Loucy (cell line): Measurements from ENCODE around the gene MPZL1.

Experiments
- H2AFZ ChIP-seq: fragments of 200-600 bp; sonication (generic); 2 replicates; pipeline ENCODE4 v1.6.0; 2016; ENCODE audit warnings: antibody characterized with exemption, mild to moderate bottlenecking, low read length, moderate library complexity
- H3F3A ChIP-seq: fragments of 200-600 bp; 2 replicates; pipeline ENCODE4 v1.6.0; 2016; ENCODE audit warnings: antibody characterized with exemption, low read depth, mild to moderate bottlenecking
- H3K27me3 ChIP-seq: fragments of 200-600 bp; sonication (generic); 2 replicates; pipeline ENCODE4 v1.6.1; 2014; ENCODE audit warnings: low read length, mild to moderate bottlenecking; ENCODE audit not compliant: insufficient read depth, poor library complexity, severe bottlenecking
- H3K36me3 ChIP-seq: fragments of 200-600 bp; sonication (generic); 2 replicates; pipeline ENCODE4 v1.6.1; 2016; ENCODE audit warnings: low read length; ENCODE audit not compliant: insufficient read depth
- H3K4me1 ChIP-seq: fragments of 200-600 bp; sonication (generic); 2 replicates; pipeline ENCODE4 v1.5.1; 2014; ENCODE audit warnings: low read length, mild to moderate bottlenecking; ENCODE audit not compliant: insufficient read depth, poor library complexity, severe bottlenecking
- H3K4me2 ChIP-seq: fragments of 200-600 bp; sonication (generic); 2 replicates; pipeline ENCODE4 v1.6.0; 2014; ENCODE audit warnings: antibody characterized with exemption, low read length, low read depth, mild to moderate bottlenecking; ENCODE audit not compliant: poor library complexity, severe bottlenecking
- H3K4me3 ChIP-seq: fragments of 200-600 bp; sonication (generic); 2 replicates; pipeline ENCODE4 v1.5.1; 2014; ENCODE audit warnings: low read length, mild to moderate bottlenecking, mixed read lengths; ENCODE audit not compliant: poor library complexity, severe bottlenecking
- H3K79me2 ChIP-seq: fragments of 200-600 bp; sonication (generic); 2 replicates; pipeline ENCODE4 v1.6.1; 2014; ENCODE audit warnings: low read length; ENCODE audit not compliant: insufficient read depth
- H3K9ac ChIP-seq: fragments of 200-600 bp; sonication (generic); 2 replicates; pipeline ENCODE4 v1.6.0; 2014; ENCODE audit warnings: mild to moderate bottlenecking, low read depth, low read length, moderate library complexity; ENCODE audit not compliant: poor library complexity, severe bottlenecking
- H3K9me2 ChIP-seq: fragments of 200-600 bp; sonication (generic); replicated peaks from 2 replicates; pipeline ENCODE4 v1.6.1; 2016; ENCODE audit warnings: low read depth, low read length, mixed read lengths
- H3K9me3 ChIP-seq: fragments of 200-600 bp; sonication (generic); 2 replicates; pipeline ENCODE4 v1.6.1; 2014; ENCODE audit warnings: mild to moderate bottlenecking, antibody characterized with exemption, low read length, low read depth; ENCODE audit not compliant: insufficient read depth
- H4K20me1 ChIP-seq: fragments of 200-600 bp; sonication (generic); 2 replicates; pipeline ENCODE4 v1.6.0; 2014; ENCODE audit warnings: antibody characterized with exemption, low read length, mild to moderate bottlenecking; ENCODE audit not compliant: insufficient read depth, poor library complexity, severe bottlenecking
- CTCF ChIP-seq: fragments of 200-600 bp; sonication (generic); conservative IDR thresholded peaks from 2 replicates; pipeline ENCODE4 v1.5.1; 2014; ENCODE audit warnings: mild to moderate bottlenecking, antibody characterized with exemption, low read length
- EZH2phosphoT487 ChIP-seq: fragments of 200-600 bp; IDR thresholded peaks from 2 replicates; pipeline ENCODE4 v1.6.1; 2018; ENCODE audit warnings: antibody characterized with exemption, mild to moderate bottlenecking, moderate library complexity, borderline replicate concordance

The MPZL1 gene

GRCh38 chr1:167767761-167768160 is 46.0 kb downstream of the MPZL1 start:
- Histone ChIP-seq H3K4me1 (peaks cover 17% of the 10 kb centered on the region), H3K9me2 (no peaks in the 10 kb centered on the region), H3K79me2 (peaks cover 44% of the 10 kb centered on the region), H3K27me3 (no peaks in the 10 kb centered on the region), H3K4me3 (no peak overlapping the region), H3K4me2 (no peak overlapping the region), H3K9me3 (no peaks in the 10 kb centered on the region), H4K20me1 (peaks cover 4% of the 10 kb centered on the region), H3K36me3 (peaks cover 71% of the 10 kb centered on the region), H3K9ac (no peak overlapping the region), H2AFZ (no peak overlapping the region), H3F3A (0 out of 2 replicates have a peak, but pooled peaks cover 2% of the 10 kb centered on the region)
- TF ChIP-seq EZH2phosphoT487: no peak
- no peak for TF ChIP-seq CTCF

DNA sequence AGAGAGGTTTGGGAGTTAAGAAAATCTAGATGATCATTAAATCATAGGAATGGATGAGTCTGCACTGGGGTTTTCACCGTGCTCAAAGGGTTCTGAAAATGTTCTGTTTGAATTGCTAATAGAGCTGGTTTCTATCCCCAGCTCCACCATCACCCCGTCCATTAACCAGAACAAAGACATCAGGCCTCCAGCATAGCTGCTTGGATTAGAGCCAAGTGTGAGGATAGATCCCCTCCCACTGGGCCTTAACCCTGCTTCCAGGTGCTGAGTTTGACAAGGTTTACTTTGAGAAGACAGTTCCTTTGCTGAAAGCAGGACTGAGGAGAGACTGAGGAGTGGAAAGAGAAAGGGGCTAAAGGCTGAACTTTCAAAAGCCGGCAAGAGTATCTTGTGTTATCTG is 48.3 kb downstream of the MPZL1 start:
- H3K9ac ChIP-seq: no peak overlapping the region
- no peaks in the 10 kb centered on the region for H3K9me3 ChIP-seq
- H3K36me3 ChIP-seq: peaks cover 90% of the 10 kb centered on the region

GRCh38 chr1:167772436-167772835 is 50.7 kb downstream of the MPZL1 start:
- TF ChIP-seq EZH2phosphoT487: no peak
- no peak for TF ChIP-seq CTCF
- H3K9me2 ChIP-seq: no peaks in the 10 kb centered on the region

More for the DNA sequence above, 48.3 kb downstream of the MPZL1 start:
- no peak overlapping the region for H3K4me3 ChIP-seq
- no peak for TF ChIP-seq CTCF
- TF ChIP-seq EZH2phosphoT487: no peak
- H3K27me3 ChIP-seq: no peaks in the 10 kb centered on the region
- H4K20me1 ChIP-seq: peaks cover 5% of the 10 kb centered on the region
- H2AFZ ChIP-seq: no peak overlapping the region
- no peaks in the 10 kb centered on the region for H3F3A ChIP-seq
- H3K9me2 ChIP-seq: no peaks in the 10 kb centered on the region
- H3K4me1 ChIP-seq: peaks cover 7% of the 10 kb centered on the region
- no peak overlapping the region for H3K4me2 ChIP-seq
- H3K79me2 ChIP-seq: peaks cover 20% of the 10 kb centered on the region

More at GRCh38 chr1:167772436-167772835, 50.7 kb downstream of the MPZL1 start:
- Histone ChIP-seq H3K27me3 (no peaks in the 10 kb centered on the region), H2AFZ (no peak overlapping the region), H3K9ac (no peak overlapping the region), H4K20me1 (peaks cover 5% of the 10 kb centered on the region), H3F3A (no peaks in the 10 kb centered on the region), H3K36me3 (peaks cover 90% of the 10 kb centered on the region), H3K4me1 (peaks cover 11% of the 10 kb centered on the region), H3K9me3 (no peaks in the 10 kb centered on the region), H3K4me3 (no peak overlapping the region), H3K4me2 (no peak overlapping the region), H3K79me2 (peaks cover 5% of the 10 kb centered on the region)
